OCI-LY1 (cell line): ENCODE results near the gene SPP1.

Experiments used
- H2AFZ ChIP-seq: fragments of 200-600 bp; sonication (generic), shearing (Covaris generic); 2 replicates; pipeline ENCODE4 v1.6.0; 2014; ENCODE audit warnings: antibody characterized with exemption, mild to moderate bottlenecking, low read length
- H3F3A ChIP-seq: fragments of 200-600 bp; sonication (generic), shearing (Covaris generic); 2 replicates; pipeline ENCODE4 v1.6.0; 2014; ENCODE audit warnings: mild to moderate bottlenecking, antibody characterized with exemption, low read length, moderate library complexity; ENCODE audit not compliant: insufficient read depth
- H3K27ac ChIP-seq: fragments of 200-600 bp; sonication (generic); 2 replicates; pipeline ENCODE4 v1.5.1; 2014; ENCODE audit warnings: low read length, mixed run types, mild to moderate bottlenecking, low read depth; ENCODE audit not compliant: poor library complexity, severe bottlenecking
- H3K27me3 ChIP-seq: fragments of 200-600 bp; sonication (generic); 2 replicates; pipeline ENCODE4 v1.6.0; 2014; ENCODE audit warnings: antibody characterized with exemption, mild to moderate bottlenecking, low read length, moderate library complexity; ENCODE audit not compliant: insufficient read depth
- H3K36me3 ChIP-seq: fragments of 200-600 bp; sonication (generic); 2 replicates; pipeline ENCODE4 v1.6.1; 2014; ENCODE audit warnings: mild to moderate bottlenecking, antibody characterized with exemption, low read length, moderate library complexity, mixed read lengths; ENCODE audit not compliant: insufficient read depth
- H3K4me1 ChIP-seq: fragments of 200-600 bp; sonication (generic); 2 replicates; pipeline ENCODE4 v1.5.1; 2014; ENCODE audit warnings: mild to moderate bottlenecking, low read length, moderate library complexity; ENCODE audit not compliant: insufficient read depth, severe bottlenecking
- H3K4me2 ChIP-seq: fragments of 200-600 bp; sonication (generic), shearing (Covaris generic); 2 replicates; pipeline ENCODE4 v1.6.1; 2014; ENCODE audit warnings: low read length
- H3K4me3 ChIP-seq: fragments of 200-600 bp; sonication (generic); 2 replicates; pipeline ENCODE4 v1.5.1; 2014; ENCODE audit warnings: low read length, low read depth, mild to moderate bottlenecking, mixed read lengths; ENCODE audit not compliant: poor library complexity, severe bottlenecking
- H3K79me2 ChIP-seq: fragments of 200-600 bp; shearing (Covaris generic); 2 replicates; pipeline ENCODE4 v1.6.1; 2016; ENCODE audit warnings: mixed run types, low read length, mixed read lengths; ENCODE audit not compliant: insufficient read depth
- H3K9ac ChIP-seq: fragments of 200-600 bp; sonication (generic), shearing (Covaris generic); 2 replicates; pipeline ENCODE4 v1.6.1; 2014; ENCODE audit warnings: mild to moderate bottlenecking, low read length, mixed read lengths
- H3K9me2 ChIP-seq: fragments of 200-600 bp; sonication (generic), shearing (Covaris generic); 2 replicates; pipeline ENCODE4 v1.6.1; 2014; ENCODE audit warnings: low read depth, mild to moderate bottlenecking, low read length, mixed read lengths
- H3K9me3 ChIP-seq: fragments of 200-600 bp; shearing (Covaris generic); 2 replicates; pipeline ENCODE4 v1.6.1; 2014; ENCODE audit warnings: low read length, mixed read lengths
- H4K20me1 ChIP-seq: fragments of 200-600 bp; sonication (generic), shearing (Covaris generic); 2 replicates; pipeline ENCODE4 v1.6.0; 2016; ENCODE audit warnings: mild to moderate bottlenecking, low read length; ENCODE audit not compliant: insufficient read depth
- EZH2 ChIP-seq: fragments of 200-600 bp; sonication (generic), shearing (Covaris generic); IDR thresholded peaks from 2 replicates; pipeline ENCODE4 v1.8.0; 2017; ENCODE audit warnings: borderline replicate concordance, mixed run types, mild to moderate bottlenecking, antibody characterized with exemption, low read length, moderate library complexity, mixed read lengths
- TF ChIP-seq, protein P1 (sequence below): fragments of 200-600 bp; sonication (generic), shearing (Covaris generic); IDR thresholded peaks from 2 replicates; pipeline ENCODE4 v1.5.1; 2017; ENCODE audit warnings: mild to moderate bottlenecking, antibody characterized with exemption, low read length, moderate library complexity, mixed read lengths

SPP1 gene

DNA sequence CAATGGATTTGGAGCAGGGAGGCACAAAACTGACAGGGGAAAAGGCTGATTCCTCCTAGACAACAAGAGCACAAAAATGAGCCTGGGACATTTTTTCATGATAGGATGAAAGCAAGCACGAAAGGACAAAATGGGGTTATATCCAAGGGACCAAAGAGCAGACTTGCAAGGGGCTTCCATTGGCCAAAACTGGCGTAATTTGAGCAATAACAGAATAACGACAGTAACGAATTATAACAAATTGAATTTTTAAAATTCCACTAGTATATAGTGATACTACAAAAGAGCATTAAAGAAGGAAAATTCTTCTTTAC lies 10.3 kb downstream of the SPP1 start:
- Histone ChIP-seq H3K36me3 (no peaks in the 10 kb centered on the region), H3K4me3 (no peak overlapping the region), H3K79me2 (no peaks in the 10 kb centered on the region), H3K9me2 (no peaks in the 10 kb centered on the region), H3K9ac (no peak overlapping the region), H3F3A (no peaks in the 10 kb centered on the region), H3K27me3 (no peaks in the 10 kb centered on the region), H4K20me1 (no peaks in the 10 kb centered on the region), H2AFZ (no peak overlapping the region), H3K9me3 (no peaks in the 10 kb centered on the region), H3K4me1 (no peaks in the 10 kb centered on the region), H3K27ac (no peak overlapping the region), H3K4me2 (no peak overlapping the region)
- no peak for TF ChIP-seq EZH2
- TF ChIP-seq, protein P1, sequence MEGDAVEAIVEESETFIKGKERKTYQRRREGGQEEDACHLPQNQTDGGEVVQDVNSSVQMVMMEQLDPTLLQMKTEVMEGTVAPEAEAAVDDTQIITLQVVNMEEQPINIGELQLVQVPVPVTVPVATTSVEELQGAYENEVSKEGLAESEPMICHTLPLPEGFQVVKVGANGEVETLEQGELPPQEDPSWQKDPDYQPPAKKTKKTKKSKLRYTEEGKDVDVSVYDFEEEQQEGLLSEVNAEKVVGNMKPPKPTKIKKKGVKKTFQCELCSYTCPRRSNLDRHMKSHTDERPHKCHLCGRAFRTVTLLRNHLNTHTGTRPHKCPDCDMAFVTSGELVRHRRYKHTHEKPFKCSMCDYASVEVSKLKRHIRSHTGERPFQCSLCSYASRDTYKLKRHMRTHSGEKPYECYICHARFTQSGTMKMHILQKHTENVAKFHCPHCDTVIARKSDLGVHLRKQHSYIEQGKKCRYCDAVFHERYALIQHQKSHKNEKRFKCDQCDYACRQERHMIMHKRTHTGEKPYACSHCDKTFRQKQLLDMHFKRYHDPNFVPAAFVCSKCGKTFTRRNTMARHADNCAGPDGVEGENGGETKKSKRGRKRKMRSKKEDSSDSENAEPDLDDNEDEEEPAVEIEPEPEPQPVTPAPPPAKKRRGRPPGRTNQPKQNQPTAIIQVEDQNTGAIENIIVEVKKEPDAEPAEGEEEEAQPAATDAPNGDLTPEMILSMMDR = no peak

DNA sequence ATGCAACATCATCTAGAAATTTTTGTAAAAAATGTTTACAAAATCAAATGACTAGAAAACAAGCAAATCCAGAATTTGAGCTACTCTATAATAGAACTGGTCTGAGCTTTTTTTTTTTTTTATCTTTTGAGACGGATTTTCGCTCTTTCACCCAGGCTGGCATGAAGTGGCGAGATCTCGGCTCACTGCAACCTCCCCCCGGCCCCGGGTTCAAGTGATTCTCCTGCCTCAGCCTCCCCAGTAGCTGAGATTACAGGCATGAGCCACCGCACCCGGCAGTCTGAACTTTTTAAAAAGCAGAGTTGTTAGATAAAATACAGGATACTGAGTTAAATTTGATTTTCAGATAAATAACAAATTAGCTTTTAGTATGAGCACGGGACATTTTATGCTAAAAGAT lies 11.0 kb downstream of the SPP1 start:
- Histone ChIP-seq H3K27ac (no peak overlapping the region), H3K9me2 (no peaks in the 10 kb centered on the region), H4K20me1 (no peaks in the 10 kb centered on the region), H3F3A (no peaks in the 10 kb centered on the region), H3K4me1 (no peaks in the 10 kb centered on the region), H3K4me3 (no peak overlapping the region), H3K79me2 (no peaks in the 10 kb centered on the region), H3K4me2 (no peak overlapping the region), H3K27me3 (no peaks in the 10 kb centered on the region), H3K36me3 (no peaks in the 10 kb centered on the region), H2AFZ (no peak overlapping the region), H3K9ac (no peak overlapping the region), H3K9me3 (no peaks in the 10 kb centered on the region)
- TF ChIP-seq, protein P1 = no peak
- no peak for TF ChIP-seq EZH2

DNA sequence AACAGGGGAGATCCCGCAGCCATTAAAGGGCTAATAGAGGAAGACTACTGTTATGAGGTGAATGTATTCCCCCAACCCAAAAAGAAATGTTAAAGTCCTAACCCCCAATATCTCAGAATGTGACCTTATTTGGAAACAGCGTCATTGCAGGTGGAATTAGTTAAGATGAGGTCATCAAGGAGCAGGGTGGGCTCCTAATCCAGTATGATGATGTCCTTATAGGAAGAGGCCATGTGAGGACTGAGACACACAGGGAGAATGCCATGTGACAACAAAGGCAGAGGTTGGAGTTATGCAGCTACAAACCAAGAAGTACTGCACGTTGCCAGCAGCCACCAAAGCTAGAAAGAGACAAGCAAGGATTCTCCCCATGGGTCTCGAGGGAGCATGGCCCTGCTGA lies 14.3 kb downstream of the SPP1 start:
- Histone ChIP-seq H3K9me2 (no peaks in the 10 kb centered on the region), H3K4me1 (no peaks in the 10 kb centered on the region), H3K79me2 (no peaks in the 10 kb centered on the region), H3K36me3 (no peaks in the 10 kb centered on the region), H3K4me3 (no peak overlapping the region), H3K27ac (no peak overlapping the region), H4K20me1 (no peaks in the 10 kb centered on the region), H3K9ac (no peak overlapping the region), H2AFZ (no peak overlapping the region), H3K9me3 (no peaks in the 10 kb centered on the region), H3K4me2 (no peak overlapping the region), H3K27me3 (no peaks in the 10 kb centered on the region), H3F3A (no peaks in the 10 kb centered on the region)
- TF ChIP-seq EZH2 = no peak
- TF ChIP-seq, protein P1 = no peak
